ENCODE results near the gene TOX2. TPM values are rescaled to one million over a fixed set of nuclear protein-coding genes. Genes with fewer than 3 reads are reported as not detected.

Gene TOX2
- total RNA-seq, 1 experiment from 2014 or later = 6.2 TPM

DNA sequence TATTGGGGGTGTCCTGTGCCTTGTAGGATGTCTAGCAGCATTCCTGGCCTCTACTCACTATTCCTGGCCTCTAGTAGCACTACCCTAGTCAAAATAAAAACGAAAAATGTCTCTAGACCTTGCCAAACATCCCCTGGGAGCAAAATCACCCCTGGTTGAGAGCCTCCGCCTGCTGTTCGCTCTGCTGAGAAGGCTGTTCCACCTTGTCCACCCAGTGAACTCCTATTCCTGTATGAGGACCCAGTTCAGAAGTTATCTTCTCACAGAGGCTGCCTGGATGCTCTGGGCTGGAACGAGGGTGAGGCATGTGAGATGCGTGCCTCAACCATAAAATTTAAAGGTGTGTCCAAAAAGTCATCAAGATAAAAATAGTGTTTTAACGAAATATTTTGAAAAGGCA is 101.9 kb downstream of the TOX2 start:
- DNase-seq (ENCODE audit: low read depth in 1 of 2, low spot score in 2 of 2) = no peak
- H3K4me1 ChIP-seq (replicated peaks) = peaks cover 14% of the 10 kb centered on the region
- no peaks in the 10 kb centered on the region; the same call in 1 of the 2 replicates for H3K36me3 ChIP-seq
- H3K9me3 ChIP-seq (replicated peaks) = no peaks in the 10 kb centered on the region
- H3K27me3 ChIP-seq (replicated peaks) = no peaks in the 10 kb centered on the region
- no peak overlapping the region for H3K4me3 ChIP-seq
- H3K27ac ChIP-seq = no peak overlapping the region

DNA sequence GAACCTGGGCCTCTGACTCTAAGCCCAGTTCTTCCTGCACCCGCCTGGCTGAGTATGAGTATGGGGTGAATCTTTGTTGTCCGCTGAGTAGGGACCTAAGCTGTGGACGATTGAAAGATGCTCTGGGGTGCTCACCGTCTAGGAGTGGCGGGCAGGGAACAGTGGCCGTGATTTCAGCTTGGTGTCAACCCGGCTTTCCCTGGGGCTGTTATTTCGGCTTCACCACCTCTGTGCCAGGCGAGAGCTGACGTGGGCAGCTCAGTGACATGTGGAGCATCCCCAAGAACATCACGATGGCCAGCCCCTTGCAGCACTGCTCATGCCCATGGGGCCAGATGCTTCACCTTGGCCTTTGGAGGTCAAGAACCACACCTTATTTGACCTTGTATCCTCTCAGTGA is 102.6 kb downstream of the TOX2 start:
- no peaks in the 10 kb centered on the region for H3K9me3 ChIP-seq (replicated peaks)
- no peak overlapping the region for H3K27ac ChIP-seq
- H3K4me3 ChIP-seq = no peak overlapping the region
- H3K27me3 ChIP-seq (replicated peaks) = no peaks in the 10 kb centered on the region
- H3K4me1 ChIP-seq (replicated peaks) = peaks cover 14% of the 10 kb centered on the region
- no peaks in the 10 kb centered on the region; the same call in 1 of the 2 replicates for H3K36me3 ChIP-seq
- no peak for DNase-seq (ENCODE audit: low read depth in 1 of 2, low spot score in 2 of 2)

DNA sequence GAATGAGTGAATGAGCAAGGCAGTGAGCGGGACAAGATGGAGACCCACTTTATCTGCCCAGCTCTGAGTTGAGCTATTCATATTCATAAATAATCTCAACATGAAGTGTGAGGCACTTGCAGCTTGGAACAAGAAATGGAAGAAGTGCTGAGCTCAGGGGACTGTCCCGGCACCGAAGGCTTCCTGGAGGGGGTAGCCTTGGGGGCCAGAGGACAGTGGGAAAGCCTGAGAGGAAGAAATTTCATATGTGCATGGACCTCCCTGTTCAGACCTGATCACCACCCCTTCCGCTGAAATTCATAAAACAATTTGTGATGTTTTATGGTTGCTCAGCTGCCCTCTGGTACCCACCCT is 103.2 kb downstream of the TOX2 start:
- Histone ChIP-seq H3K27ac (no peak overlapping the region), H3K4me1 (replicated peaks) (peaks cover 14% of the 10 kb centered on the region), H3K4me3 (no peak overlapping the region), H3K36me3 (no peaks in the 10 kb centered on the region; the same call in 1 of the 2 replicates), H3K9me3 (replicated peaks) (no peaks in the 10 kb centered on the region), H3K27me3 (replicated peaks) (no peaks in the 10 kb centered on the region)
- DNase-seq (ENCODE audit: low read depth in 1 of 2, low spot score in 2 of 2) = no peak

DNA sequence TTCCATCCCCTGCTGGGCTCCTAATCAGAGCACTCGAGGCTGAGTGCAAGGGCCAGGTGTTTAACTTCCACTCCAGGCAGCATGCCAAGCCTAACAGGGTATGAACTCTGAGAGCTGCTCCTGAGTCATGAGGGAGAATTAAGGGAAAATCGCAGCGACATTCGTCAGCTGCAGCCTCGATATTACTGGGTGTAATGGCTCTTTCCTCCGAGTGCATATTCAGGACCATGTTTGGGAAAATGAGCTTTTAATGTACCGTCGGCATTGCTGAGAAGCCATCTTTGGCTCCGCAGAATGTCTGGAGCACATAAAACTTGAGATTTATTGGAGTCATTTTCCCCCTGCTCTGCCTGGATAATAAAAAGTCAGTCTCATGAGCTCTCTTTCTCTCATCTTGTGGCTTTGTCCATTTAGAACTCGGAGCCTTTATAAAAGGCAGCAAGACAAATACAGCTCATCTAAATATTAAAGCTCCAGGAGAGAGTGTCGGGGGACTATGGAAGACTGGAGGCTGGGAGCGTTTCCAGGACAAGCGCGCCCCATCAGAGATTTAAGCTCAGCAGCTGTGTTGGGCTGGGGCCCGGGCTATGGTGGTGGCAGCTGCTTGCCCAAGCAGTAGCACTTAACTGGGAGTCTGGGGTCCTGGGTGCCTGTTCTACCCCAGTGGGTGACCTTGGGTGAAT is 103.7 kb downstream of the TOX2 start:
- no peaks in the 10 kb centered on the region for H3K27me3 ChIP-seq (replicated peaks)
- H3K4me3 ChIP-seq = no peak overlapping the region
- no peaks in the 10 kb centered on the region for H3K9me3 ChIP-seq (replicated peaks)
- DNase-seq (ENCODE audit: low read depth in 1 of 2, low spot score in 2 of 2) = peak; percentile 49 to 62
- H3K36me3 ChIP-seq = no peaks in the 10 kb centered on the region; the same call in 1 of the 2 replicates
- no peak overlapping the region for H3K27ac ChIP-seq
- peaks cover 14% of the 10 kb centered on the region for H3K4me1 ChIP-seq (replicated peaks)

DNA sequence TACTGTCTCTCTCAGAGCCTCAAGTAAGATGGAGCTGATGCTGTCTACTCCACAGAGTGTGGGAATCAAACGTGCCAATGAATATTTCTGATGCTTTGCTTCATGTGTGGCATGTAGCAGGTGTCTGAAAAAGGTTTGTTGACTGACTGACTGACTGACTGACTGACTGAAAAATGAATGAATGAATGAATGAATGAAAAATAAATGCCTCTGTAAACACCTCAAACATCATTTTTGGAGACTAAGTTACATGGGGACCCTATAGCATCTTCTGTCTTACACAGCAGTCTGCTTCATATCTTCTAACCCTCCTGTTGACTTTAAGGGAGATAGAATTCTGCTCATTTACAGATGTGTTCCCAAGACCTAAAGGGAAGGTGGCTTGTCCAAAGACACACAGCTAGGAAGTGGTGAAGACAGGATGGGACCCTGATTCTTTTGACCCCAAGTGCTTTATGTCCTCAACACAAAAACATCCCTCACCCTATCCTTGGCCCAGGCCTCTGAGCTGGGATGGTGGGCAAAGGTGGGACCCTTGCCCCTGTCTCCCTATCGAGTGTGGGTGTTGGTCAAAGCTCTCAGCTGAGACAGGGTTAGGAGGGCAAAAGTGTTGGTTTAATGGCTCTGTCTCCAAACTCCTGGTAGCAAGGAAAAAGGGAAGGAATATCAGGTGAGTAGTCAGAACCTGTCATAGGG is 104.4 kb downstream of the TOX2 start:
- Histone ChIP-seq H3K4me3 (no peak overlapping the region), H3K27me3 (replicated peaks) (no peaks in the 10 kb centered on the region), H3K4me1 (replicated peaks) (peaks cover 14% of the 10 kb centered on the region), H3K27ac (no peak overlapping the region), H3K36me3 (no peaks in the 10 kb centered on the region; the same call in 1 of the 2 replicates), H3K9me3 (replicated peaks) (no peaks in the 10 kb centered on the region)
- DNase-seq (ENCODE audit: low read depth in 1 of 2, low spot score in 2 of 2) = no peak

DNA sequence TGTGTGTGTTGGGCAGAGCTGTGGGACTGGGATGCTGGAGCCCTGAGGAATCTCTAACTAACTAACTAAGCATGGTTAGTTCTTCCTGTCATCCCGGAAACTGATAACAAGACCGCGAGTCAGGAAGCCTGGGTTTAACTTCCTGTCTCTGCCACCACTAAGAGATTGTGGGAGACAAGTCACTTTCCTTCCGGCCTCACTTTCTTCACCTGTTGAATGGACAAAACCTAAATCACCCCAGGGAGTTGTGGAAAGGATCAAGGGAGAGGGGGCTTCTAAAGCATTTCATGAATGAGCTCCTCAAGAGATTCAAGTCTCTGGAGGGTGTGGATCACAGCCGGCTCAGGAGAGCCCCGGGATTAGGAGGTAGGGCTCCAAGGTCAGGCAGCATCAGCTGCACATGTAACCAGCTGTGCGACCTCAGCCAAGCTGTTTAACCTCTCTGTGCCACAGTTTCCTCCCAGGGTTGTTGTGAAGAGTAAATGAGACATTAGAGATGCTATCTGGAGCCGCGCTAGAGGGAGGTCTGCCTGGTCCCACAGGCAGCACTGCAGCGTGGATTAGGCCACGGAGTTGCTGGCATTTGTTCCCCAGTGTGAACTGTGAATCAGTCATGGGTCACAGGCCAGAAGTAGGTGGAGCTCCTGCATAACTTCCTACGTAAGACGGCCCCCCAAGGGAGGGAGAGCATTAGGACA is 105.1 kb downstream of the TOX2 start:
- H3K4me3 ChIP-seq = no peak overlapping the region
- no peaks in the 10 kb centered on the region for H3K27me3 ChIP-seq (replicated peaks)
- no peaks in the 10 kb centered on the region for H3K9me3 ChIP-seq (replicated peaks)
- no peak for DNase-seq (ENCODE audit: low read depth in 1 of 2, low spot score in 2 of 2)
- no peaks in the 10 kb centered on the region; the same call in 1 of the 2 replicates for H3K36me3 ChIP-seq
- no peak overlapping the region for H3K27ac ChIP-seq
- peaks cover 14% of the 10 kb centered on the region for H3K4me1 ChIP-seq (replicated peaks)

DNA sequence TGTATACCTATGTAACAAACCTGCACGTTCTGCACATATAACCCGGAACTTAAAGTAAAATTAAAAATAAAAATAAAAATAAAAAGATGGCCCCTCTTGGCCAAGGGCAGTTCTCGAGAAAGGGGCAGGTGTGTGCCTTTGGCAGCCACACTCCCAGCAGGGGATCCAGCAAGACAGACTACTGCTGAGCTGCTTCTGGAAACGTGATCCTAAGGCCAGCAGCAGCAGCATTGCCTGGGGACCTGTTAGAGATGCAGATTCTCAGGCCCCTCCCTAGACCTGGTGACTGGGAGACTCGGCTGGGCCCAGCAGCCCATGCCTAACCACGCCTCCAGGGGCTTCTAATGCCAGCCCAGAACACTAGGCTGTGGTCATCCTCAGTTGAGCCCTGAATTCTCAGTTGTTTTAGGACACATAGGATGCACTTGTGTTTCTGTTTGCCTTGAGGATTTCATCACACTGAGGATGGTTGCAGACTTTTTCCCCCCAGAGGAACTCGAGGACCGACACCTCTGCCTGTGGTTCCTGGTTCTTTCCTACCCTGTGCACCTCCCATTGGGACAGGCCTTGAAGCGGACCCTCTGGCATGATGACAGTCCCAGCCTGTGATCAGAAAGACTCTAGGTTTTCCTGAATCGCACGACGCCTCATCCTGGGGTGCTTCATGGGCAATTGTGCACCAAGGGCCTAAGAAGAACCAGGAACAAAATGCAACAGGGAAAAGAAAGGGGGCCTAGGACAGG is 105.9 kb downstream of the TOX2 start:
- Histone ChIP-seq H3K9me3 (replicated peaks) (no peaks in the 10 kb centered on the region), H3K4me1 (replicated peaks) (peaks cover 14% of the 10 kb centered on the region), H3K4me3 (no peak overlapping the region), H3K27ac (no peak overlapping the region), H3K36me3 (no peaks in the 10 kb centered on the region; the same call in 1 of the 2 replicates), H3K27me3 (replicated peaks) (no peaks in the 10 kb centered on the region)
- no peak for DNase-seq (ENCODE audit: low read depth in 1 of 2, low spot score in 2 of 2)

DNA sequence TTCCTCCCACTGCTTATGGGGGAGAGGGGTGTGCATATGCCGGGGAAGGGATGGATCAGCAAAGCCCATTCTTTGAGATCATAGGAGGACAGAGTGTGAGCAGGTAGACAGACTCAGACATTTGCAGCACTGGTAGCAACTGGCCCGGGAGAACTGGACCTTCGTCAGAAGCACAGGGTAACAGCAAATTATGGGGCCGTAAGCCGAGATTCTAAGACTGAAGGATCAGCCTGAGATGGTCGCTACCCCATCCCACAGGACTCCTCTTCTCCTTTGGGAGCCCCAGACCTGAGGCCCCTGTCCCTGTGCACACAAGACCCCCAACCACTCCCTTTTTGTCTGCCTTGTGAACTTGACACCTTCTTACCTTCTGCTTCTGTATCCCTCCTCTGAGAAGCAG is 106.5 kb downstream of the TOX2 start:
- no peaks in the 10 kb centered on the region for H3K9me3 ChIP-seq (replicated peaks)
- no peaks in the 10 kb centered on the region; the same call in 1 of the 2 replicates for H3K36me3 ChIP-seq
- H3K27ac ChIP-seq = no peak overlapping the region
- no peak for DNase-seq (ENCODE audit: low read depth in 1 of 2, low spot score in 2 of 2)
- peaks cover 14% of the 10 kb centered on the region for H3K4me1 ChIP-seq (replicated peaks)
- no peaks in the 10 kb centered on the region for H3K27me3 ChIP-seq (replicated peaks)
- H3K4me3 ChIP-seq = no peak overlapping the region

DNA sequence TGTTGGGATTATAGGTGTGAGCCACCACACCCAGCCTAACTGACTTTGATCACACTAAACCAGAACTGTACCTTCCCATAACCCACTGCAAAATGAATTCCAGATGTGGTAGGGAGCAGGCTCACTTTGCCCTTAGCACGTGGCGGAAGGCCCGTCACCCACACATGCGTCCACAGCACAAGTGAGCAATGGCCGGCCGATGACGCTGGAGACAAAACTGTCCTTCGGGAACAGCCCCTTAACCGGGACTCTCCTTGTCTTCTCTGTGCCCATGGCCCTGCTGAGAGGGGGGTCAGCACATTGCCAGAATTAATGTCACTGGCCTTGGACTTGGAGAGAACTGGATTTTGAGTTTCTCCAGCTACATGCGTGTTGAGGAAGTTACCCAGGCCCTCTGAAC is 107.2 kb downstream of the TOX2 start:
- peaks cover 14% of the 10 kb centered on the region for H3K4me1 ChIP-seq (replicated peaks)
- H3K27ac ChIP-seq = no peak overlapping the region
- no peak for DNase-seq (ENCODE audit: low read depth in 1 of 2, low spot score in 2 of 2)
- H3K27me3 ChIP-seq (replicated peaks) = no peaks in the 10 kb centered on the region
- H3K36me3 ChIP-seq = no peaks in the 10 kb centered on the region; the same call in 1 of the 2 replicates
- H3K9me3 ChIP-seq (replicated peaks) = no peaks in the 10 kb centered on the region
- H3K4me3 ChIP-seq = no peak overlapping the region

DNA sequence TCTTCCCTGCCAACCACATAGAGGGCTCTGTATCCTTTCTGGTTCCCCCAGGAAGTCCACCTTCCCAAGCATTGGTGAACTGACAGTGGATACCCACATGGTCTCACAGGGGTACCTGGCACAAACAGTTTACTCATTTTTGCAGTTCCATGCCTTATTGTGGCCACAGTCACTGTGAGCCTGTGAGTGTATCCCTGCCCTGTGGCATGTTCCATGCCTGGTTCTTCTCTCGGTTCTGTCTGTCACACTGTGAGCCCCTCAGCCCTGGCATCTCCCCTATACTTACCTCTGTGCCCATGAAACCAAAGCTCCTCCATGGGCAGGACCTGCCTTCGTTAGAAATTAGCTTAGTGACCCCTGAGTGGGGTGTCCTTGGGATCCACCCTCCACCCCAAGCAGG is 107.8 kb downstream of the TOX2 start:
- H3K27me3 ChIP-seq (replicated peaks) = no peaks in the 10 kb centered on the region
- no peak overlapping the region for H3K4me3 ChIP-seq
- H3K9me3 ChIP-seq (replicated peaks) = no peaks in the 10 kb centered on the region
- no peak overlapping the region for H3K27ac ChIP-seq
- peaks cover 14% of the 10 kb centered on the region for H3K4me1 ChIP-seq (replicated peaks)
- no peaks in the 10 kb centered on the region; the same call in 1 of the 2 replicates for H3K36me3 ChIP-seq
- no peak for DNase-seq (ENCODE audit: low read depth in 1 of 2, low spot score in 2 of 2)

DNA sequence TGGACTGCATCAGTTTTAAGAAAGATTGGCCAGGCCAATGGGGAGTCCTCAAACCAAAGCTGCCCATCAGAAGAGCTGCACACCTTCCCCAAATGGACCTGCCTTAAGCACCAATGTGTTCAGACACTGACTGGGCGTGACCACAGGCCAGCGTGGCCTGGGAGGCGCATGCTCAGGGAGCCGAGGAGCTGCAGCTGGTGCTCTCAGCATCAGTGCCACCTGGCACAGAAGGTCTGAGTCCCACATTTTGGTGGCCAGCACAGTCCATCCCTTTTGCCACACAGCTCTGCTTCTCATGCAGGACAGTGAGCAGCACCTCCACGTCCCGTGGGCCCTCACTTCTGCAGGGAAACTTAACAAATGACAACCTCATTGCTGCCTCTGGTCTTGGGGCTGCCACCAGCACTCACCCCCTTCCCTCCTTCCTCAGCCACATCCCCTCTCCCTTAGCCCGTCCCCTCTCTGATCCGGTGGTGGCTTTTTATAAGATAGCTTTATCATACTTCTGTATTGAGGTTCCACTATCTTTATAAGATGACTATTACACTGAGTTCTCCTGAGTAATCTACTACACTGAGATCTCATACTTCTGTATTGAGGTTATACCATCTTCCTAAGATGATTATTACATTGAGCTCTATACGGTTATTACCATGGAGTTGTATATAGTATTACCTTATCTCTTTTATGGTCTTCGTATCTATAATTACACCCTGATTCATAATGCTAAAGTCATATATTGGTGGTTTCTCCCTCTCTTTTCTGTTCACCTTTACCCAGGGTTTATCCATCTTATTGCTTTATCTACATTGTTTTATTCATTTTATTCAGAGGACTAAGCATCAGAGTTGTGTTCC is 109.1 kb downstream of the TOX2 start:
- Histone ChIP-seq H3K27ac (no peak overlapping the region), H3K4me3 (no peak overlapping the region)

DNA sequence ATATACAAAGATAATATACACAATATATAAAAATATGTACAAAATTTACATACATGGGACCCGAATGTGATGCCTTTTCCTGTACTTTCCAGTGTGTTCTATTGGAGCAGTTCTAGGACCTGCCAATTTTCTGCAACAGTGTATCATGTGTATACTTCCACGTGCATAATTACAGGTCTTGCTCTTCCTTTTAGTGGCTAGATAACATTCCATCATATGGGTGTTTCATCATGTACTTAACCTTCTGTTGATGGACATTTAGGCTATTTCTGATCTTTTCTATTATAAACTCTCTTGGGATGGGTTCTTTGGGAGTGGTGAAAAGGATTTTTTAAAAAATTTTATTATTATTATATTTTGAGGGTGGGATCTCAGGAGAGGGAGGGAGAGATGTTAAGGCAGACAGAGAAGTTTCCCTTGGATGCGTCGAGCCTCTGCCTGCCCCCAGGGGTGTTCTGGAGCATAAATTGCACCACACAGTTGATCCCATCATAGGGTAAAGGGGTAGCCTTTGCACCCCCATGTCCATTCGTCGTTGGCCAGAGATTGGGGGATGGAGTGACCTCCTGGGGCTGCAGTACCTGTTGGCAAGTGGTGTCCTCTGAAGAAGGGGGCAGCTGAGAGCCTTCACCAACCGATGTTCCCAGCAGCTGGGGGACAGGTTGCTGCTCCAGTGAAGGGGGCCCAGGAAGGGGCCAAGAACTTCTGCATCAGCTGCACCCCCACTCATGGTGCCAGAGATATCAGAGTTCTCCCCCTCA is 110.3 kb downstream of the TOX2 start:
- Histone ChIP-seq H3K9me3 (replicated peaks) (no peaks in the 10 kb centered on the region), H3K4me3 (no peak overlapping the region), H3K27ac (no peak overlapping the region), H3K27me3 (replicated peaks) (no peaks in the 10 kb centered on the region), H3K36me3 (peaks cover 3% of the 10 kb centered on the region; the same call in 1 of the 2 replicates), H3K4me1 (replicated peaks) (no peaks in the 10 kb centered on the region)
- no peak for DNase-seq (ENCODE audit: low read depth in 1 of 2, low spot score in 2 of 2)

More for the DNA sequence above, 109.1 kb downstream of the TOX2 start:
- Histone ChIP-seq H3K36me3 (no peaks in the 10 kb centered on the region; the same call in 1 of the 2 replicates), H3K27me3 (replicated peaks) (no peaks in the 10 kb centered on the region), H3K9me3 (replicated peaks) (no peaks in the 10 kb centered on the region), H3K4me1 (replicated peaks) (peaks cover 3% of the 10 kb centered on the region; the same call in 1 of the 2 replicates)
- no peak for DNase-seq (ENCODE audit: low read depth in 1 of 2, low spot score in 2 of 2)

Data from SJSA1 (cell line).